Lung (tissue), 12 donors: ENCODE data around the gene ABHD14A. TPM values are rescaled to one million over a fixed set of nuclear protein-coding genes. Genes with fewer than 3 reads are reported as not detected.

ENCODE experiments used
- ATAC-seq: fragments of 200-7000 bp; cut with Tn5 transposase; one replicate; pipeline ENCODE4 v1.9.1; 2020; ENCODE audit warnings: moderate number of reproducible peaks; ENCODE audit not compliant: insufficient read depth, low FRiP score
- DNase-seq, 3 donors: peaks; one replicate each; pipeline ENCODE4 v3.0.0-alpha.2; 2013 to 2017
- H3K27ac ChIP-seq, 2 donors: one replicate each; pipeline ENCODE4 v1.5.1; 2013; ENCODE audit warnings: mild to moderate bottlenecking in 2 of 2, moderate library complexity in 2 of 2, control low read depth in 1 of 2, inconsistent platforms in 1 of 2, low read depth in 1 of 2, low read length in 1 of 2
- H3K27me3 ChIP-seq, 3 donors: one replicate each; pipeline ENCODE4 v1.5.1; 2013; ENCODE audit warnings: low read length in 2 of 3; ENCODE audit not compliant: control insufficient read depth in 3 of 3, insufficient read depth in 3 of 3
- H3K36me3 ChIP-seq, 4 donors: one replicate each; pipeline ENCODE4 v1.5.1; 2013; ENCODE audit warnings: low read length in 4 of 4, mild to moderate bottlenecking in 1 of 4, moderate library complexity in 1 of 4; ENCODE audit not compliant: control insufficient read depth in 4 of 4, insufficient read depth in 4 of 4
- H3K4me1 ChIP-seq, 5 donors: one replicate each; pipeline ENCODE4 v1.5.1; 2013; ENCODE audit warnings: low read length in 5 of 5, mild to moderate bottlenecking in 2 of 5, moderate library complexity in 1 of 5; ENCODE audit not compliant: control insufficient read depth in 5 of 5, insufficient read depth in 5 of 5
- H3K4me3 ChIP-seq: one replicate; pipeline ENCODE4 v1.5.1; 2013; ENCODE audit warnings: mild to moderate bottlenecking, control low read depth, moderate library complexity
- H3K9ac ChIP-seq, 2 donors: one replicate each; pipeline ENCODE4 v1.5.1; 2013; ENCODE audit warnings: low read length in 2 of 2, control low read depth in 1 of 2; ENCODE audit not compliant: insufficient read depth in 1 of 2
- H3K9me3 ChIP-seq, 4 donors: one replicate each; pipeline ENCODE4 v1.5.1; 2013; ENCODE audit warnings: low read length in 3 of 4, mild to moderate bottlenecking in 1 of 4, moderate library complexity in 1 of 4; ENCODE audit not compliant: control insufficient read depth in 4 of 4, insufficient read depth in 3 of 4
- WGBS, 2 donors: extraction: QIAGEN DNeasy Blood & Tissue Kit; methylation state at CpG; one replicate each; pipeline ENCODE4 v1.1.7; 2013; 5-methylcytosine and 5-hydroxymethylcytosine counted together
- polyA plus RNA-seq, 2 donors: library from polyadenylated mRNA; stranded (reverse); fragments of 200-250 nt; gene quantifications; one replicate each; pipeline ENCODE4 v1.2.1, GENCODE V29; 2013
- total RNA-seq, 2 donors: library from RNA; depleted of rRNA in 1 of 2; stranded (reverse); fragments of >200 nt in 1 of 2; gene quantifications; one replicate each; pipeline ENCODE4 v1.2.1, GENCODE V29; 2014 to 2021
- TF ChIP-seq, protein P1 (sequence below): IDR thresholded peaks from 2 replicates; pipeline ENCODE4 v1.5.1; 2012; ENCODE audit warnings: mild to moderate bottlenecking; ENCODE audit errors: control extremely low read depth, extremely low read depth
- donor health status: control.
- donor health status: control.
- donor health status: Bipolar disorder and iron deficiency.
- donor health status: healthy.
- donor health status: DM: yes; HTN: yes; CAD: no.

ABHD14A gene
- total and polyA plus RNA-seq, 4 donors: 7.2 to 62.8 (median 21.8) TPM

DNA sequence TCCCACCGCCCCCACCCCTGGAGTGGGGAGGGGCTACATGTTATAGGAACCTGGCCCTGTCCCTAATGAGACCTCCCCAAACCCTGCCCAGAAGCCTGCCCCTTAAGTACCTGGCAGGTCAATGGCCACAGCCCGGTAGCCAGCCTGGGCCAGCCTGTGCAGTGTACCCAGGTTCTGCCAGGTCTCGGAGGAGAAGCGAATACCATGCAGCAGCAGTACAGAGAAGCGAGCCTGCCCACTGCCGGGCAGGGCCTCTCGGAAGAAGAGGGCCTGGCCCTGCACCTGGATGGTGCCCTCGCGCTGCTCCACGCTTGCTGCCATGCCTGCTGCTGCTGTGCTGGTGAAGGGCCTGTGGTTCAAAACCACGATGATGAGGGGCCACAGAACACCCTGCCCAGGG, 3.5 kb upstream of the ABHD14A start:
- TF ChIP-seq, protein P1, sequence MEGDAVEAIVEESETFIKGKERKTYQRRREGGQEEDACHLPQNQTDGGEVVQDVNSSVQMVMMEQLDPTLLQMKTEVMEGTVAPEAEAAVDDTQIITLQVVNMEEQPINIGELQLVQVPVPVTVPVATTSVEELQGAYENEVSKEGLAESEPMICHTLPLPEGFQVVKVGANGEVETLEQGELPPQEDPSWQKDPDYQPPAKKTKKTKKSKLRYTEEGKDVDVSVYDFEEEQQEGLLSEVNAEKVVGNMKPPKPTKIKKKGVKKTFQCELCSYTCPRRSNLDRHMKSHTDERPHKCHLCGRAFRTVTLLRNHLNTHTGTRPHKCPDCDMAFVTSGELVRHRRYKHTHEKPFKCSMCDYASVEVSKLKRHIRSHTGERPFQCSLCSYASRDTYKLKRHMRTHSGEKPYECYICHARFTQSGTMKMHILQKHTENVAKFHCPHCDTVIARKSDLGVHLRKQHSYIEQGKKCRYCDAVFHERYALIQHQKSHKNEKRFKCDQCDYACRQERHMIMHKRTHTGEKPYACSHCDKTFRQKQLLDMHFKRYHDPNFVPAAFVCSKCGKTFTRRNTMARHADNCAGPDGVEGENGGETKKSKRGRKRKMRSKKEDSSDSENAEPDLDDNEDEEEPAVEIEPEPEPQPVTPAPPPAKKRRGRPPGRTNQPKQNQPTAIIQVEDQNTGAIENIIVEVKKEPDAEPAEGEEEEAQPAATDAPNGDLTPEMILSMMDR: no peak
- DNase-seq: no peak
- 91% methylated on average over 11 of the region's 11 CpGs for WGBS, 2 donors
- ATAC-seq: no peak
- no peaks in the 10 kb centered on the region for H3K9me3 ChIP-seq
- peaks cover 0 to 34% (median 19%) of the 10 kb centered on the region in 5 donors for H3K4me1 ChIP-seq
- no peaks in the 10 kb centered on the region for H3K27me3 ChIP-seq
- no peak overlapping the region for H3K4me3 ChIP-seq
- H3K9ac ChIP-seq: no peak overlapping the region
- H3K36me3 ChIP-seq: no peaks in the 10 kb centered on the region
- no peak overlapping the region for H3K27ac ChIP-seq

DNA sequence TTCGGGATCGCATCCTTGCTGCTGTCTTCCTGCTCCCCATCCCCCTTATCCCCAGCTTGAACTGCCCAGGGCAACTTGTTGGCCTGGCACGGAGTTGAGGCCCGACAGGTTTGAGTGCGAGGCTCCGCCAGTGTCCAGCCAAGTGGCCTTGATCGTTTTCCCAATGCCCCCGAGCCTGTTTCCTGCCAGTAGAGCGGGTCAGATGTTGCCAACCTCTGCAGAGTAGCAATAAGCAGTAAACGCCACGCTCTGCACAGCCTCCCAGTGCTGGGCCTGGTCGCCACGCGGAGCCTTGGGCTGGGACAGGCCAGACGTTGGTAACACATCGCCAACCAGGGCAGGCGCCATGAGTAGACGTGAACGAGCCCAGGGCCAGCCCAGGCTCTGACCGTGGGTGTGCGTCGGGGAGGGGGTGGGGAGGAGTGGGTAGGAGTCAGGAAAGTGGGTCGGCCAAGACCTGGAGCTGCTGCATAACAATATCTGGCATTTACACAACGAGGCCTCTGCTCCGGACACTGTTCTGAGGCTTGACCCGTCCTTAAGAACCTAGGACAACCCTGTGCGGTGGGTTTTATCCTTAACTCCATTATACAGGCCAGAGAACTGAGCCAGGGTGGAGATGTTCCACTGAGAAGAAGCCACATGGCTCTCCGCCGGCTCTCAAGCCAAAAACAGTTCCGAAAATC, 444 bp upstream of the ABHD14A start:
- no peaks in the 10 kb centered on the region for H3K36me3 ChIP-seq
- WGBS, 2 donors: 15 to 24% methylated on average over 30 of the region's 30 CpGs

DNA sequence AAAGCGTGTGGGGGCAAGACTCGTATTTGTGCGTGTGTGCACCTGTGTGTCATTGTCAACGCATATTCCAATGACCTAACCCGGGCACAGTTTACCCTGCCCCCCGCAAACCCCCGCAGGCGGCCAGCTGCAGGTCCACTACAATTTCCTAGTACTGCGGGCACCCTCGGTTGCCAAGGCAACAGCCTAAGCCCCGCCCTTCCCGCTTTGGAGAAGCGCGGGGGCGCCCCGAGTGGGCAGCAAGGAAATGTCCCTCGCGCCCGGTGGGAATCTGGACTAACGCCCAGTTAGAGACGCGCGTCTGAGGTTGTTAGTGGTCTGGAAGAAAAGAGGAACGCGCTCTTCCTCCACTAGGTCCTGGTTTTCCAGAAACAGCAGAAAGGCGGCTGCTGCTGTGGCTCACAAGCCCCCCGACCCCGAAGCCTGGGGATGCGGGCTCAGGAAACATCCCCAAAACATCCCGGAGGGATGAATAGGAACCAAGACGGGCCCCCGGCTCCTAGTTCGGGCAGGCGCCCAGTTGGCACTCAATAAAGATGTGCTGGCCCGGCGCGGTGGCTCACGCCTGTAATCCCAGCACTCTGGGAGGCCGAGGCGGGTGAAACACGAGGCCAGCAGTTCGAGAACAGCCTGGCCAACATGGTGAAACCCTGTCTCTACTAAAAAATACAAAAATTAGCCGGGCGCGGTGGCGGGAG, 1.1 kb downstream of the ABHD14A start:
- TF ChIP-seq, protein P1: no peak
- Histone ChIP-seq H3K9ac (no peak overlapping the region), H3K36me3 (peaks cover 0 to 6% (median 3%) of the 10 kb centered on the region in 4 donors), H3K4me1 (peaks cover 0 to 19% (median 10%) of the 10 kb centered on the region in 5 donors), H3K4me3 (no peak overlapping the region), H3K9me3 (no peaks in the 10 kb centered on the region), H3K27me3 (no peaks in the 10 kb centered on the region), H3K27ac (peak overlapping the region in 1 of 2 donors; percentile 87)
- WGBS, 2 donors: 32 to 34% methylated on average over 46 of the region's 46 CpGs
- no peak for ATAC-seq
- DNase-seq: peak; percentile 85 to 89 (median 87)

More for the DNA sequence above, 444 bp upstream of the ABHD14A start:
- TF ChIP-seq, protein P1: no peak
- Histone ChIP-seq H3K27ac (peak overlapping the region; percentile 80 to 87), H3K4me1 (peaks cover 0 to 19% (median 10%) of the 10 kb centered on the region in 5 donors), H3K27me3 (no peaks in the 10 kb centered on the region), H3K9ac (peak overlapping the region; percentile 2 to 65), H3K4me3 (peak overlapping the region; percentile 52), H3K9me3 (no peaks in the 10 kb centered on the region)
- peak; percentile 7 for ATAC-seq
- peak in 1 of 3 donors; percentile 29 for DNase-seq
